T-helper 22 cell (primary cell): ENCODE results near the gene SDC3.

Experiments
- DNase-seq: peaks from one replicate; pipeline ENCODE4 v3.0.0-alpha.2; 2020; ENCODE audit warnings: low read depth

Gene SDC3

GRCh38 chr1:30847358-30847972 lies 61.1 kb downstream of the SDC3 start:
- DNase-seq, result no peak

DNA sequence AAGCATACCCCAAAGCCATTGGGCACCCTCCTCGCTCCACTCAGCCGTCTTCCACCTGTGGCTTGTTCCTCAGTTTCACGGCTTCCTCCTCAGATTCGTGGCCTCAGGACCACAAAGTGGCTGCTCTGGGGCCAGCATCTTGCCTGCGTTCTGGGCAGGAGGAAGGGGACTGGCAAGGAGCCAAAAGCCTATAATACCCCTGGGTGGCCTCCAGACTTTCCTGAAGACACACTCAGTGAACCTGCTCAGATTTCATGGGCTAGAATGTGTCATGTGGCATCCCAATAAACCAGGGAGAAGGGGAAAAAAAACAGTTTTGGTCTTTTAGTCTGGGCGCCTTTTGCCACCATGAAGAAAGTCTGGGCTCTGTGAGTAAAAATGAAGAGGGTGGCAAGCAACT lies 62.0 kb downstream of the SDC3 start:
- DNase-seq, result no peak

- DNase-seq, result no peak
Observed at GRCh38 chr1:30845904-30846290, 62.7 kb downstream of the SDC3 start.

GRCh38 chr1:30845237-30845903 lies 63.2 kb downstream of the SDC3 start:
- DNase-seq, result no peak

DNA sequence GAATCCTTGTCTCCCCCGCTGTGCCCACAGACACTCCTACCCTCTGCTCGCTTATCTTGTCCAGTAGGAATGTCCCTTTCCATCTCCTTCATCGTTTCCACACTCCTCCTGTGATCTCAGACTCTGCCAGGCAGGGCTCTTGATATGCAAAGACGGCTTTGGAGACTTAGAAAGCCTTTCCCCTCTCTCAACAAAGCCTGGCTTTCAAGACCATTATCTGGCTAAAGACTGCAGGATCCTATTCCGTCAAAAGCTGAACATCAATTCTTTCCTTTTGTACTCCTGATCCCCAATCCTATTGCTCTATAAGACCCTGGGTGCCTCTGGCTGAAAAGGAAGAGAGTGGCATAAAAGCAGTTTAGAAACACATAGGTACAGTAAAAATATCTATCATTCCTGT lies 63.9 kb downstream of the SDC3 start:
- no peak for DNase-seq

- DNase-seq, result no peak
Observed at GRCh38 chr1:30842697-30843354, 65.7 kb downstream of the SDC3 start.

- DNase-seq, result no peak
Observed at GRCh38 chr1:30840904-30841598, 67.5 kb downstream of the SDC3 start.

- DNase-seq, result no peak
Observed at GRCh38 chr1:30839827-30840359, 68.7 kb downstream of the SDC3 start.

GRCh38 chr1:30838996-30839395 lies 69.6 kb downstream of the SDC3 start:
- no peak for DNase-seq

DNA sequence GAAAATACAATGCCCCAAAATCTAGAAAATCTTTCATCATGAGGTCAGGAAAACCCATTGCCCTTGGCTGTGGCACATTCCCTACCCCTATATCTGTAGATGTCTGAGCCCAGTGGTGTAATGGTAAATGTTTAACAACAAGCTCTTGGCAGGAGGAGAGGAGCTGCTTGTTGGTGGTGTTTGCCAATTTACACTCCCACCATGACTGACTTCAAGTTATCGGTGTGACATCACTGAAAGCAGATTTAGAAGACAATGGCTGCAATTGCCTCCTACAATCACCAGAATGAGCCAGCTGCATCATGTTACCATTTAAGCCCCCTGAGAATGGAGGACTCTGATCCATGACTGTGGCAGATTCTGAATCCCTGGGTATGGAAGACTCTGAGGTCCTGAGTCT lies 70.9 kb downstream of the SDC3 start:
- DNase-seq, result no peak

DNA sequence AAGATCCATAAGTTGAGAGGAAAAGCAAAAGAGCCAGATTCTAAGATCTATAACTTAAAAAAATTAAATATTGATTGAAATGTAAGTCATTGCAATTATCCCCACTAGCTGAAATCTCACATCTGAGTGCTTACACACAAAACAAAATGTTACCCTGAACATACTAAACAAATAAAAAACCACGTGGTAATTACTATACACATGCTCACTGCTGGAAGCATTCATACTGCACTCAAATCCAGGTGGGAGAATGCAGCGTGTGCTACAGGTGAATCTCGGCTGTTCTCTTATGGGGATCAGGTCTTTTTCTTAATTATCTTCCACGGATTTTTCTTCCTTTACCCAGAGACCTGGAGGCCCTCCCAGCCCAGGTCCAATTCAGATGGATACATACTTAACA lies 74.3 kb downstream of the SDC3 start:
- no peak for DNase-seq

DNA sequence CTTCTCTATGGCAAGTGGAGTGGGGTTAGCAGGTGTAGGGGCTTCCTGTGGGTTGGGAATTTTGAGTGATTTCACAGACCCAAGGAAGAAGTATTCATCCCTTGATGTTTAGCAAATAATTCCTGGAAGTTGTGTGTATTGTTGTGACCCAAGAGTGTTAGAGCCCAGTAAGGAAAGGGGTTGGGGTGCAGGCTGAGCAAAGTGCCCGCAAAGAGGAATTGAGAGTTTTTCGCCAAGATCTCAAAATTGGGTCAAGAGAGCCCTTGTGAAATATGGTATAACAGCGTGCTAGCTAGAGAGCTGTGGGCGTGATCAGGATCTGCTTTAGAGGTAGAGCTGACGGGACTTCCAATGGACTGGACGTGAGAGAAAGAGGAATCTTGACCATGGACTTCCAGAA lies 78.0 kb downstream of the SDC3 start:
- no peak for DNase-seq

DNA sequence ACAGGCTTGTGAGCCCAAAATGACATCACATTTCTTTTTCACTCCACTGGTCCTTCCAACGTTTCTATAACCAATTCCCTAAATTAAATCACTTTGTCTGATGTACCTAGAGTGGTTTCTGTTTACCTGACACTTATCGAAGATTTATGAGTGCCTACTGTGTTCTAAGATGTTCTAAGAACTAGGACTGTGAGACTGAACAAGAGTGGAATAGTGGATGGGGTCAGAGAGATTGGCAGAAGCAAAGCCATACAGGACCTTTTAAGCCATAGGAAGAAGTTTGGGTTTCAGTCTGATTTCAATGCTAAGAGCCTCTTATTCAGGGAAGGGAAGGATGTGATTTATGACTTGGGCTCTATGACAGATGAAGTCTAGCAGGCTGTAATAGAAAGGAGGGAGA lies 78.7 kb downstream of the SDC3 start:
- DNase-seq, result no peak

GRCh38 chr1:30824736-30825429 lies 83.7 kb downstream of the SDC3 start:
- no peak for DNase-seq

GRCh38 chr1:30823969-30824735 lies 84.4 kb downstream of the SDC3 start:
- peak; percentile 37 for DNase-seq

DNA sequence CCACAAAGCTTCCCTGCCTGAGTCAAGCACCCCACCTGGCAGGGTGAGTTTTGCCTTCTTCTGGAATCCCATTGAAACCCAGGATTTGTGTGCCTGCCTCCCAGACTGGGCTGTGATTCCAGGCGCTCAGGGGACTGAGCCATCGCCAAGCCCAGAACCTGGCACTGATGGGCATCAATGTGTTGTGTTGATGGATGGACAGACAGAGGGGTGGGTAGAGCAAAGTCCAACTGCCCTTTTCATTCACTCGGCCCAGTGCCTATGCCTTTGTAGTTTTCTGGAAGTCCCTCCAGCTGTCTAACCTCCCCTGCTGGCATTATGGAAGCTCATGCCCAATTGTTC lies 85.0 kb downstream of the SDC3 start:
- DNase-seq, result no peak

GRCh38 chr1:30822966-30823581 lies 85.5 kb downstream of the SDC3 start:
- DNase-seq, result no peak

- no peak for DNase-seq
Observed at GRCh38 chr1:30822006-30822405, 86.6 kb downstream of the SDC3 start.

DNA sequence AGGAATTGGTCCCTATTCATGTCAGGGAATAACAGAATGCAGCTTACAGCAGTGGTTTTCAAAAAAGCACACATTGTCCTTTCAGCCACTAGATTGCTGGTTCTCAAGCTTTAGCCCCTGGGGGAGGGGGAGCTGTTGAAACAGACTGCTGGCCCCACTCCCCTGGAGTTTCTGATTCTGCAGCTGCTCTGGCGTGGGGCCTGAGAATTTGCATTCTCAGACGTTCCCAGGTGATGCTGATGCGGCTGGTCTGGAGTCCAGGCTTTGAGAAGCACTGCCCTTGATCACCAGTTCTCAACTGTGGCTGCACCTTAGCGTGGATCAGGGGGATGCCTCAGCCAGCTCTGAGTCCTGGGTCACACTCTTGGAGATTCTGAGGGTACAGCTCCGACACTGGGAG lies 88.3 kb downstream of the SDC3 start:
- no peak for DNase-seq
